Measurements from ENCODE around the gene SLC25A34.

Gene SLC25A34

DNA sequence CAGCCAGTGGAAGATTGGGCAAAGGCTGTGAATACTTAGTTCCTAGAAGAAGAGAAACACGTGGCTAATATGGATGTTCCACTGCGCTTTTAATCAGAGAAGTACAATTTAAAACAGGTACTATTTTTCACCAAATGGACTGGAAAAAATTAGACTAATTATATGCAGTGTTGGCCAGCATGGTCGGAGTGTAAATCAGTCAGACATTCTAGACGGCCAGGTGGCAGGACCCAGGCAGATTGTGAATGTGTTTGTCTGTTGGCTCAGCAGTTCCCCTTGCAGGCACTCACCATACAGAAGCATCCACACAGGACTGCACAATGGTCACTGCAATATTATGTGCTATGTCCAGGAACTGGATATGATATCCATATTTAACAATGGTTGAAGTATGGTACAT, 23.9 kb upstream of the SLC25A34 start:
- in situ Hi-C loops (cut with MboI; ENCODE audit: low sequenced_read_pairs), result no loop called here

- in situ Hi-C loops (cut with MboI; ENCODE audit: low sequenced_read_pairs), result no loop called here
Measured at GRCh38 chr1:15714406-15715136, 21.5 kb upstream of the SLC25A34 start.

DNA sequence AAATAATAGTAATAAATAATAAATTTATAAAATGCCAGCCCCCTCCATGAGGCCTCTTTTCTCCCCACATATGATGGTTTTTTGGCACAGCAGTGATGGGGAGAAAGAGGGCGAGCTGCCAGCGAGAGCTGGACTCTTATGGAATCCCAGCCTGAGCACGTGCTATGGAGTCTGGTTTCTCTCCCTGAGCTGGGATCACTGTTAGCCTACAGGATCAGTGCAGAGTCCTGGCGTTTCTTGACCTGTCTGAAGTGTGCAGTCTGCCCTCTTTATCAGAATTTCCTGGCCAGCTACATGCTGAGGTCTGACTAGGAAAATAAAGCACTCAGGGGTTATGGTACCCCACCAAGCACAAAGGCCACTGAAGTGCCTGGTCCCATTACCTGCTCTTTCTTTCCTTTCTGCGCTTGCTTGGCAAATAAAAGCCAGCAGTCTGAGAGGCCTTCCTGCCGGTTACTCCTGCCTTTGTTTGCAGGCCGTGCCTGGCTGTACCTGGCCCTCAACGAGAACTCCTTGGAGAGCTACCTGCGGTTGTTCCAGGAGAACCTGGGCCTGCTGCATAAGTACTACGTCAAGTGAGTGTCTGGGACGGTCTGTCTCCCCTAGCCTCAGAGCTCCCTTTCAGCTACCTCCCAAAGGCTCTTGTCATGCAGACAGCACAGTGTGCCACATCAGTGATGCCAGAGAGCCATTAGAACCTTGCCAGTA, 18.5 kb upstream of the SLC25A34 start:
- in situ Hi-C loops (cut with MboI; ENCODE audit: low sequenced_read_pairs), result no loop called here

DNA sequence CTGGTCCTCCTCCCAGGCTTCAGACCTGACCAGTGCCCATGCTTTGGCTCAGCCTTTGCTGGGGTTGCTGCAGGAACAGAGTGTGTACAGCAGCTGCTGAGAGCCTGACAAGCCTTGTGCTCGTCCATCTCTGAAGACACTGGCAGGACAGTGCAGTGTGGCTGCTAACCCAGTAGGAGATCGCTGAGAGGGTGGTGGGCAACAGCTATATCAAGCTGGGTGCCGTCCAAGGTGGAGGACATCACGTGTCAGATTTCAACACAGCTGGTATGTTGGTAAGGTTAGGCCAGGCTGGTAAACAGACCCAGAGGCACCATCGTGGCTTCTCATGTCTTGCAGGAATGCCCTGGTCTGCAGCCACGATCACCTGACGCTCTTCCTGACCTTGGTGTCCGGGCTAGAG, 17.9 kb upstream of the SLC25A34 start:
- in situ Hi-C loops (cut with MboI; ENCODE audit: low sequenced_read_pairs), result no loop called here

GRCh38 chr1:15719381-15720120, 16.5 kb upstream of the SLC25A34 start:
- in situ Hi-C loops (cut with MboI; ENCODE audit: low sequenced_read_pairs), result no loop called here

- in situ Hi-C loops (cut with MboI; ENCODE audit: low sequenced_read_pairs), result no loop called here
Measured at GRCh38 chr1:15720861-15721260, 15.2 kb upstream of the SLC25A34 start.

- in situ Hi-C loops (cut with MboI; ENCODE audit: low sequenced_read_pairs), result no loop called here
Measured at GRCh38 chr1:15722411-15722810, 13.6 kb upstream of the SLC25A34 start.

- in situ Hi-C loops (cut with MboI; ENCODE audit: low sequenced_read_pairs), result no loop called here
Measured at GRCh38 chr1:15722836-15723532, 13.1 kb upstream of the SLC25A34 start.

GRCh38 chr1:15723631-15724246, 12.3 kb upstream of the SLC25A34 start:
- in situ Hi-C loops (cut with MboI; ENCODE audit: low sequenced_read_pairs), result no loop called here

DNA sequence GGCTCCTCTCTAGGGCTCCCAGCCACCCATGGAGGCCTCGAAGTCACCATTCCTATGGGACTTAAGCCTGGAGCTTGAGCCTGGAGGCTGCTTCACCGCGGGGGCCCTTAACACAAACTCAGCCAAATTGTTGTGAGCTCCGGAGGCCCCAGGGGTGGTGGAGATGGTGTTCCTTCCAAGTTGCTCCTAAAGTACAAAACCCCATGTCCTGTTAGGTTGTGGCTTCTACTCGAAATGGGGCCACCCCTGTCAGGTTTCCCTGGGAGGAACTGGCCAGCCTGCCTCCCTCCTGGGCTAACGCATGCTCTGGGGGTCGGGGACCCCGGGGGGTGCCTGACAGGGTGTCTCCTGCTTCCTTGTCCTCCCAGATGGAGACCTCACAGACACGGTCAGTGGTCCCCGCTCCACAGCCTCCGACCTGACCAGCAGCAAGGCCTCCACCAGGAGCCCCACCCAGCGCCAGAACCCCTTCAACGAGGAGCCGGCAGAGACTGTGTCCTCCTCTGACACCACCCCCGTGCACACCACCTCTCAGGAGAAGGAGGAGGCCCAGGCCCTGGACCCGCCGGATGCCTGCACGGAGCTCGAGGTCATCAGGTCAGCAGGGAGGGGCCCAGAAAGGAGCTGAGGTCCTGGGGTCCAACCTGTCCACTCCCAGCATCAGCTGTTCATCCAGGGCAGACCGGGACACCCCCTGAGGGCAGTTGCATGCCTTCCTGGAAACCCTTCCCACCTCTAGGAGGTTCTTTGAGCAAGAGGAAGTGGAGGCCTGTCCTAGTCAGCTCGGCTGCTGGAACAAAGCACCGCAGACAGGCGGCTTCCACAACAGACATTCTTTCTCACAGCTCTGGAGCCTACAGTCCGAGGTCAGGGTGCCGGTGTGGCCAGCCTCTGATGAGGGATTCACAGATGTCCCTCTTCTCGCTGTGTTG, 10.8 kb upstream of the SLC25A34 start:
- in situ Hi-C loops (cut with MboI; ENCODE audit: low sequenced_read_pairs), result no loop called here

- in situ Hi-C loops (cut with MboI; ENCODE audit: low sequenced_read_pairs), result no loop called here
Measured at GRCh38 chr1:15726508-15726907, 9.6 kb upstream of the SLC25A34 start.

GRCh38 chr1:15727021-15727420, 9.0 kb upstream of the SLC25A34 start:
- in situ Hi-C loops (cut with MboI; ENCODE audit: low sequenced_read_pairs), result no loop called here

GRCh38 chr1:15727424-15727823, 8.6 kb upstream of the SLC25A34 start:
- in situ Hi-C loops (cut with MboI; ENCODE audit: low sequenced_read_pairs), result no loop called here

- in situ Hi-C loops (cut with MboI; ENCODE audit: low sequenced_read_pairs), result no loop called here
Measured at GRCh38 chr1:15727866-15728534, 8.1 kb upstream of the SLC25A34 start.

- in situ Hi-C loops (cut with MboI; ENCODE audit: low sequenced_read_pairs), result no loop called here
Measured at GRCh38 chr1:15728937-15729657, 7.0 kb upstream of the SLC25A34 start.

GRCh38 chr1:15730423-15730822, 5.6 kb upstream of the SLC25A34 start:
- in situ Hi-C loops (cut with MboI; ENCODE audit: low sequenced_read_pairs), result no loop called here

DNA sequence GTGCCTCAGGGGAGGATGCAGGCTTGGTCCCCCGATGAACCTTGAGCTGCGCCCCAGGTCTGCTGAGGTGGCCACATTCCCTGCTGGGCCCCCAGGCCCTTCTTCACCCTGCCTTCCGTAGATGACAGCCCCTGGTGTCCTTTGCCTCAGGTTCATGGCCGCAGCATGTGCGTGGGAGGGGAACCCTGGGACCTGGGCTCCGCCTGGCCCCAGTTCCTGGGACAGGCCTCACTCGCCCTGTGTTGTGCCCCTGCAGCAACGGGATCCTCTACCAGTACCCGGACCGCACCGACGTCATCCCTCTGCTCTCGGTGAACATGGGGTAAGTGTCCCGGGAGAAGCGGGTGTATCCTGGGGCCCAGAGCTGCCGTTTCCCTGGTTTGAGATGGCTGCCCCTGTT, 5.1 kb upstream of the SLC25A34 start:
- in situ Hi-C loops (cut with MboI; ENCODE audit: low sequenced_read_pairs), result no loop called here
